Naive B cell (primary cell): ENCODE results near the gene TOP3B. TPM values are rescaled to one million over a fixed set of nuclear protein-coding genes. Genes with fewer than 3 reads are reported as not detected.

Source experiments
- ATAC-seq, 2 donors: fragments of 150-1000 bp; cut with Tn5 transposase; 2 replicates each; pipeline ENCODE4 v1.10.0; 2021; ENCODE audit warnings: low read depth in 2 of 2, mild to moderate bottlenecking in 2 of 2, moderate library complexity in 2 of 2
- DNase-seq: peaks from one replicate; pipeline ENCODE4 v3.0.0; 2022
- H3K27ac Mint-ChIP-seq, 6 donors: one replicate each; pipeline ENCODE4 v1.8.0; 2020 to 2022; ENCODE audit warnings: mild to moderate bottlenecking in 6 of 6, mixed read lengths in 6 of 6, moderate library complexity in 5 of 6, inconsistent platforms in 2 of 6
- H3K27me3 Mint-ChIP-seq, 3 donors: one replicate each; pipeline ENCODE4 v1.8.0; 2021 to 2022; ENCODE audit warnings: mixed read lengths in 3 of 3, mild to moderate bottlenecking in 1 of 3
- H3K36me3 Mint-ChIP-seq, 2 donors: one replicate each; pipeline ENCODE4 v1.8.0; 2020 to 2022; ENCODE audit warnings: mixed read lengths in 2 of 2, inconsistent platforms in 1 of 2, mild to moderate bottlenecking in 1 of 2
- H3K4me1 Mint-ChIP-seq, 3 donors: one replicate each; pipeline ENCODE4 v1.8.0; 2020 to 2022; ENCODE audit warnings: mixed read lengths in 3 of 3, inconsistent platforms in 1 of 3, mild to moderate bottlenecking in 1 of 3, moderate library complexity in 1 of 3
- H3K4me3 Mint-ChIP-seq, 8 donors: one replicate each; pipeline ENCODE4 v1.8.0; 2020 to 2022; ENCODE audit warnings: mild to moderate bottlenecking in 8 of 8, mixed read lengths in 8 of 8, moderate library complexity in 8 of 8, inconsistent platforms in 2 of 8
- H3K9me3 Mint-ChIP-seq, 7 donors: one replicate each; pipeline ENCODE4 v1.8.0; 2020 to 2022; ENCODE audit warnings: mixed read lengths in 7 of 7, mild to moderate bottlenecking in 5 of 7, inconsistent platforms in 2 of 7, moderate library complexity in 1 of 7
- polyA plus RNA-seq, 6 donors: library from polyadenylated mRNA; unstranded; fragments of 300-500 nt; fragmentation: Illumina TruSeq; gene quantifications; one replicate each; pipeline ENCODE4 v1.2.3, GENCODE V29; 2021; ENCODE audit warnings: low read depth in 6 of 6

Gene TOP3B
- polyA plus RNA-seq, 6 donors from 2014 or later: 10.4 to 27.8 (median 15.9) TPM

GRCh38 chr22:21961127-21961867, 21.3 kb downstream of the TOP3B start:
- H3K9me3 Mint-ChIP-seq: no peaks in the 10 kb centered on the region

GRCh38 chr22:21960200-21961126, 22.1 kb downstream of the TOP3B start:
- no peaks in the 10 kb centered on the region for H3K27me3 Mint-ChIP-seq

More at GRCh38 chr22:21961127-21961867, 21.3 kb downstream of the TOP3B start:
- ATAC-seq: no peak
- no peak for DNase-seq
- Mint-ChIP-seq H3K36me3 (peaks cover 0 to 8% of the 10 kb centered on the region in 2 donors), H3K4me3 (no peak overlapping the region), H3K27me3 (no peaks in the 10 kb centered on the region), H3K4me1 (peaks cover 0 to 3% (median 0%) of the 10 kb centered on the region in 3 donors), H3K27ac (peak overlapping the region in 1 of 6 donors; percentile 83)

DNA sequence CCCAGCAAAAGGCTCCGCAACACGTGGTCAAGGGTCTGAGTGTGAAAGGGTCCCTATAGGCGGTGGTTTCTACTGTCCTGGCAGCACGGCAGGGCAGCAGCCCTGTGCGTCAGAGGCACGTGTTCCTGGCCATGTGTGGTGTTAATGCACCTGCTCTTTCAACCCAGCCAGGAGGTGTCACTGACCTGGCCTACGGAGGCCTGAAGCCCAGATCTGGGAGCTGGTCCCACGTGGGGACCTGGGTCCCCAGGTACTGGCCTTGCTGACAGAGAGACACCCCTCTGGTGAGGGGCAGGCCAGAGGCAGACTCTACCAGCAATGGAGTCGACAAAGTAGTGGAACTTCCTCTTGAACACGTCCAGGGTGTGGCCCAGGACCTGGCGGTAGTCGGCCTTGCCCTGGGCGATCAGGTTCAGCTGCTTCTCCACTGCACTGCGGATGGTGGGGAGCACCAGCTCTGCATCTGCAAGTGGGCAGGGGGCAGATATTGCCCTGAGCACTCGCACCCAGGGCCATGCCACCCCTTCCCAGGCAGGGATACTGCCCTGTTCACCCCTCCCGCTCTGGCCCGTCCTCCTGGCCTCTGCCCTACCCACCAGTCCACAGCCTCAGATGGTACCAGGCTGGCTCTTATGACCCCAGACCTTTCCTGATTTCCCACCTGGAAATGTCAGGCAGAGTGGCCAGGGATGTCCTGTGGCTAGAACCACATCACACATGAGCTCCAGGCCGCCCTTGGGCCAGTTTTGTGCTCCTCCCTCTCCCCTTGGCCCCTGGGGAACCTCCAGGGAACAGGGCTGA, 23.1 kb downstream of the TOP3B start:
- no peak for ATAC-seq
- Mint-ChIP-seq H3K9me3 (no peaks in the 10 kb centered on the region), H3K36me3 (peaks cover 0 to 8% of the 10 kb centered on the region in 2 donors), H3K27me3 (no peaks in the 10 kb centered on the region), H3K4me1 (peaks cover 0 to 3% (median 0%) of the 10 kb centered on the region in 3 donors), H3K27ac (peak overlapping the region in 1 of 6 donors; percentile 56), H3K4me3 (no peak overlapping the region)
- no peak for DNase-seq

More at GRCh38 chr22:21960200-21961126, 22.1 kb downstream of the TOP3B start:
- peak overlapping the region in 2 of 6 donors; percentile 56 to 83 for H3K27ac Mint-ChIP-seq
- no peaks in the 10 kb centered on the region for H3K9me3 Mint-ChIP-seq
- peaks cover 0 to 8% of the 10 kb centered on the region in 2 donors for H3K36me3 Mint-ChIP-seq
- DNase-seq: no peak
- ATAC-seq: no peak
- H3K4me3 Mint-ChIP-seq: peak overlapping the region in 1 of 8 donors; percentile 25
- peaks cover 0 to 3% (median 0%) of the 10 kb centered on the region in 3 donors for H3K4me1 Mint-ChIP-seq

DNA sequence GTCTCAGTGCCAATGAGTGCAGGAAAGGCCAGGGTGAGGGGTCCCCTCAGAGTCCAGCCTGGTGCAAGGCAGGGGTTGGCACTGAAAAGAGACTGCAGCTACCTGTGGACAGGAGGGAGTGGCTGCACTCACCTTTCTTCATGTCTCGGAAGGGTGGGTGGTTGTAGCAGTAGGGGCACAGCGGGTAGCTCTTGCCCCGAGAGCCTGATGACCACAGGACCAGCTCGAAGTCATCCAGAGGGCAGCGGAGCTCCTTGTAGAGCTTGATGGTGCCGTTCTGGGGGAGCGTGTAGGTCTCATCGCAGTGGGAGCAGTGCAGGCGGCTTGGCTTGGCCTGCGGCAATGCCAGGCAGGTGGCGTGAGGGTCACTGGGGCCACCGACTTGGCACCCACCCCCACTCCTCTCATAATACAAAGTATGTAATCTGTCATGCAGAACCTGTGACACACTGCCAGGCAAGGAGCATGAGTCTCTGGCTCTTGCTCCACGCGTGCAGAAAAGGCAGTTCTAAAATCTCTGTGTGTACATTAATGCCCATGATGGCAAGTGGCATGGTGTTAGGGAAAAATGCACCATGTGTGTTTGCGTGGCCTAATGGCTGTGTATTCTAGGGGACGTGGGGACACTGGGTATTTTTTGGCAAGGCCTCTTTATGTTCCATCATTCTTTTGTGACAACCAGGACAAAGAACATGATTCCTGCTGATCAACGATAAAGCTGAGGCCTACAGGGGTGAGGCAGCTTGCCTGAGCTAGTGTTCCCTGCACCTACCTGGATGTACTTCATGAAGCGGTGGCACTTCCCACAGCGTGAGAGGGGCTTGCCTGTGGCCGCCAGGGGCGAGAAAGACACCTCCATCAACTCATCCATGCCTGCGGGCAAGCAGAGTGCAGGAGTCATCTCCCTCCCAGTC, 24.0 kb downstream of the TOP3B start:
- no peak for ATAC-seq
- H3K27me3 Mint-ChIP-seq: no peaks in the 10 kb centered on the region
- peaks cover 0 to 3% (median 0%) of the 10 kb centered on the region in 3 donors for H3K4me1 Mint-ChIP-seq
- H3K9me3 Mint-ChIP-seq: no peaks in the 10 kb centered on the region
- no peak overlapping the region for H3K27ac Mint-ChIP-seq
- H3K36me3 Mint-ChIP-seq: peaks cover 0 to 5% of the 10 kb centered on the region in 2 donors
- H3K4me3 Mint-ChIP-seq: no peak overlapping the region
- DNase-seq: no peak

DNA sequence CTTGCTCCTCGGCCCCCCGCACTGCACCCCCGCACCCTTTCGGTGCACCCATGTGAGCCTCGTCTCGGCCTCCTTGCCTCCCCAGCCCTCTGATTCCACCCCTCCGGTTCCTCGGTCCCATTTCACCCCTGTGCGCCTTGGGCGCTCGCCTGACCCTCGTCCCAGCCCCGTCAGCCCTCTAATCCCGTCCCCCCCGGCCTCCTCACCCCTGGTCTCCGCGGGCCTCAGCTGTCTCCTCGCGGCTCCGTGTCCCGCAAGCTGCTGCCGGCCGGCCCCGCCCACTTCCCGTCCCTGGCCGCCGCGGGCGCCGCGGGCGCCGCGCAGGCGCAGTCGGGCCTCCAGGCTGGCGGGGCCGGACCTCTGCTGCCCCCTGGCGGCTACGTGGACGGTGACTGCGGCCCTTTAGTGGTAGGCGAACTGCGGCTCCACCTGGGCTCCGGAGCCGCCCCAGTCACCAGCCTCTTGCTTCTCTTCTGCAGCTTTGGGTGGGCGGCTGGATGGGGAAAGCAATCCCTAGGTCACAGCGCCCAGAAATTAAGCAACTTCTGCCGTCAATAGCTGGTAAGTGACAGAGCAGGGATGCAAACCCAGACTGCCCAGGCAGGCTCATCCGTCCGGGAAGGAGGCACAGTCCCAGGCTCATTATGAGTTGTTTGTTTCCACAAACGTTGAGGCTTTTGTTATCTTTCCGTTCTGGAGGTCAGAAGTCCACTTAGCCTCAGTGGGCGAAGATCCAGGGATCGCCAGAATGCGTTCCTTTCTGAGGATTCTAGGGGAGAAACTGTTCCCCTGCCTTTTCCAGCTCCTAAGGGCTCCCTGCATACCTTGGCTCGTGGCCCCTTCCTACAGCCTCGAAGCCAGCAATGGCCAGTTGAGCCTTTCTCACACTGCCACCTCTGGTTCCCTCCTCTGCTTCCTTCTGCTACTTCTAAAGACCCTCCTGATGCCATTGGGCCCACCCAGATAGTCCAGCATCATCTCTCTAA, 29.7 kb downstream of the TOP3B start, which contains the start of gene PPM1F:
Gene PPM1F, minus strand, starts transcription at position 263 of the 986 bp plus-strand sequence. CDS start 6,800 bp downstream, outside the sequence.
- Mint-ChIP-seq H3K27ac (peak within 1 kb of the TSS in 5 of 6 donors; percentile 60 to 94 (median 67)), H3K4me3 (peak within 1 kb of the TSS; percentile 76 to 94 (median 88)), H3K27me3 (no peaks in the 10 kb centered on the region), H3K36me3 (no peaks in the 10 kb centered on the region), H3K4me1 (peaks cover 16 to 21% (median 21%) of the 10 kb centered on the region in 3 donors), H3K9me3 (no peaks in the 10 kb centered on the region)
- peak; percentile 92 for DNase-seq
- peak; percentile 82 for ATAC-seq

- ATAC-seq (peak; percentile 22 to 40), DNase-seq (peak; percentile 20)
- peak overlapping the region in 3 of 6 donors; percentile 60 to 94 (median 67) for H3K27ac Mint-ChIP-seq
- H3K36me3 Mint-ChIP-seq: no peaks in the 10 kb centered on the region
- H3K4me1 Mint-ChIP-seq: peaks cover 24 to 25% (median 25%) of the 10 kb centered on the region in 3 donors
- H3K4me3 Mint-ChIP-seq: peak overlapping the region; percentile 76 to 94 (median 88)
- no peaks in the 10 kb centered on the region for H3K27me3 Mint-ChIP-seq
- no peaks in the 10 kb centered on the region for H3K9me3 Mint-ChIP-seq
Observed at GRCh38 chr22:21951931-21952465, 30.6 kb downstream of the TOP3B start.

DNA sequence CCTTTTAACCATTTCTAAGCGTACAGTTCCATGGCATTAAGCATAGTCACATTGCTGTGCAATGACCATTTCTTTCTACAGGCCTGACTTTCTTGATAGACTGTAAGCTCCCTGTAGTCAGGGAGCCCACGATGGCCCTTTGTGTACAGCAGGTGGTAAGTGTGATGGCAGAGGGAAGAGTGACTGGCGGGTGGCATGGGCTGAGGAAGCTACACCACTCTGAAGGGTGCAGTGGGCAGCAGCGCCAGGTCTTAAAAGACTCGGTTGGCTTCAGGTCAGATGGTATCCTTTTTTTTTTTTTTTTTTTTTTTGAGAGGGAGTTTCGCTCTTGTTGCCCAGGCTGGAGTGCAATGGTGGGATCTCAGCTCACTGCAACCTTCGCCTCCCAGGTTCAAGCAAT, 31.5 kb downstream of the TOP3B start:
- Mint-ChIP-seq H3K4me3 (peak overlapping the region; percentile 41 to 93 (median 80)), H3K27me3 (no peaks in the 10 kb centered on the region), H3K9me3 (no peaks in the 10 kb centered on the region), H3K27ac (peak overlapping the region in 1 of 6 donors; percentile 49), H3K4me1 (peaks cover 25 to 28% (median 25%) of the 10 kb centered on the region in 3 donors), H3K36me3 (no peaks in the 10 kb centered on the region)
- DNase-seq (no peak), ATAC-seq (no peak)

DNA sequence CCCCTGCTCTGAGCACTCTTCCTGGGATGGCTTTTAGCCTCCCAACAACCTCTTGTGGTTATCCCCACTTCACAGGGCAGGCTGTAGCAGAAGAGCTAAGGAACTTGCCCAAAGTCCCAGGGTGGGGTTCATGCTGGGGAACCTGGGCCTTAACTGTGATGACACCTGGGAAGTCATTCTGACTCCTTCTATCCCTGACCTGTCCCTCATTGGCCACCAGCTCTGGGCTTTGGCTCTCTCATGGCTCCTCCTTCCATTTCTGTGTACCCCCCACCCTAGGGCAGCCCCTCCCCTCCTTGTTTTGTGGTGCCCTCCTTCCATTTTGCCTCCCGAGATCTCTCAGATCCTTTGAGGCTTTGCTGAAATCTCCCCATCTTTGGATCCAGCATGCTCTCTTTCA, 32.6 kb downstream of the TOP3B start:
- ATAC-seq (no peak), DNase-seq (no peak)
- no peak overlapping the region for H3K4me3 Mint-ChIP-seq
- no peaks in the 10 kb centered on the region for H3K9me3 Mint-ChIP-seq
- H3K4me1 Mint-ChIP-seq: peaks cover 25 to 34% (median 28%) of the 10 kb centered on the region in 3 donors
- peaks cover 0 to 6% of the 10 kb centered on the region in 2 donors for H3K36me3 Mint-ChIP-seq
- peak overlapping the region in 1 of 6 donors; percentile 45 for H3K27ac Mint-ChIP-seq
- no peaks in the 10 kb centered on the region for H3K27me3 Mint-ChIP-seq

- H3K36me3 Mint-ChIP-seq: peaks cover 0 to 9% of the 10 kb centered on the region in 2 donors
- DNase-seq (no peak), ATAC-seq (no peak)
- H3K4me3 Mint-ChIP-seq: no peak overlapping the region
- H3K27ac Mint-ChIP-seq: peak overlapping the region in 1 of 6 donors; percentile 84
- peaks cover 25 to 34% (median 30%) of the 10 kb centered on the region in 3 donors for H3K4me1 Mint-ChIP-seq
- no peaks in the 10 kb centered on the region for H3K9me3 Mint-ChIP-seq
- no peaks in the 10 kb centered on the region for H3K27me3 Mint-ChIP-seq
Observed at GRCh38 chr22:21949569-21949918, 33.0 kb downstream of the TOP3B start.

DNA sequence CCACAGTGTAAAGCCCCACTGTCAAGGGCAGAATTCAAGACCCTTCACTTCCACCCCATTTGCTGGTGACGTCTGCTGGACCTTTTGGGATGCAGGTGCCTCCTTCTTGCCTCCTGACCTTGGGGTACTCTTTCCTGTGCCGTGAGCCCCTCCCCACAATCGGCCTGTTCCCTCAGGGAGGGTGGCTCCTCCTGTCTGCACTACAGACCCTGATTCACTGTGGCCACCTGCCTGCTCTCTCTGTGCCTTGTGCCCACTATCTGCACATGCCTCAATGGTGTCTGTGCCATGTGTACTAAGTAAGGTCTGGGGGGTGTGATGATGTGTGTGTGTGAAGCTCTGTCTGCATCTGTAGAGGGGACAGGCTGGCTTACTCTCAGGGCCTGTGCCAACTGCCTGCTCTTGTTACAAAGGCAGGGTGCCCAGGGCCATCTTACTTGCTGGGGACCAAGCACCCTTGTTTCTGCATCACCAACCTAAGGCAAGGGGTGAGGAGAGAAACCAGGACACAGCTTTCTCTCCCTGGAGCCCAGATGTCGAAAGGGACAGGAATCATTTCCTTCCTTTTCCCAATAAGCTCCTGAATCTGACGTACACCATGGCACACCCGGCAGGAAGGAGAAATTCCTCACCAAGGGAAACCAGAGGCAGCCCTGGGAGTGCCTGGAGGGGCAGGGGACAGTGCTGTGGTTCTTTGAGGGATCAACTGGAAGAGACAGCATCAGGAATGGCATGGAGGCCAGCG, 33.6 kb downstream of the TOP3B start:
- peaks cover 0 to 9% of the 10 kb centered on the region in 2 donors for H3K36me3 Mint-ChIP-seq
- H3K27me3 Mint-ChIP-seq: no peaks in the 10 kb centered on the region
- H3K9me3 Mint-ChIP-seq: no peaks in the 10 kb centered on the region
- H3K4me1 Mint-ChIP-seq: peaks cover 25 to 34% (median 30%) of the 10 kb centered on the region in 3 donors
- ATAC-seq: no peak
- DNase-seq: no peak
- peak overlapping the region in 1 of 8 donors; percentile 19 for H3K4me3 Mint-ChIP-seq
- H3K27ac Mint-ChIP-seq: peak overlapping the region in 1 of 6 donors; percentile 95
